ENCODE measurements around the gene CLK3.

The CLK3 gene

DNA sequence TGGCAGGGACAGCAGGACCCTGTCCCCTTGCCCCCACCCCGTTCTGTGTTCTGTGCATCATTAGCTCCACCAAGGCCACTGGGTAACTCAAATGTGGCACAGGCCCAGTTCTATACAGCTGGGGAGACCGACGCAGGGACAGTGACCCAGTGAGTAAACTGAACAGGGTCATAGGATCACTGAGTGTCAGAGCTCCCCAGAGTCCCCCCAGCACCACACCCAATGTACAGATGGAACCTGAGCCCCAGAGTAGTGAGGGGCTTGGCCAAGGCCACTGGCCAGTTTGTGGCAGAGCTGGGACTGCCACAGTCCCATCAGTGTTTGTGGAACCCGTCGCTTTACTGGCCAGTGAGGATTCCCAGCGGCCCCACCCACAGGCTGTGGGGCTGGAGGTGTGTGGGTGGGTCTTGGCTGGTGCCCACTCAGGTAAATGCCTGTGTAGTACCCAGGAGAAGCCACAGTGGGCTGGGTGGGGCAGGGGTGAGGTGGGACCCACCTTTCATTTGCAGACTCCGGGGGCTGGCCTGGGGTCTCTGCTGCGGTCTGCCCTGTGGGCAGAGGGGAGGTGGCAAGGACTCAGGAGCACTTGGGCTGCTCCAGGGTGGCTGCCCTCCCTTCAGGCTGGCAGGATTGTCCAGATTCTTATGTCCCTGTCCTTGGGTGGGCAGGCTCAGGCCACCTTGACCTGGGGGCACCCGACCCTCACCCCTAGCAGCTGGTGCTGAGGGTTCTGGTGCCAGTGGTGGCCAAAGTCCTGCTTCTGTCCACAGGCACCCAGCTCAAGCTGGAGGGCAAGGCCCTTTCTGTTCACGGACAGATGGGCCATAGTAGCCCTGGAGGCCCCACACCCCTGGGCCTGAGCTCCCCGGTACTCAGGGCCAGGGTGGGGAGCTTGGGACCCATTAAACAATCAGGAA, 11.6 kb upstream of the CLK3 start:
- no peak for DNase-seq (ENCODE audit: low read depth)

DNA sequence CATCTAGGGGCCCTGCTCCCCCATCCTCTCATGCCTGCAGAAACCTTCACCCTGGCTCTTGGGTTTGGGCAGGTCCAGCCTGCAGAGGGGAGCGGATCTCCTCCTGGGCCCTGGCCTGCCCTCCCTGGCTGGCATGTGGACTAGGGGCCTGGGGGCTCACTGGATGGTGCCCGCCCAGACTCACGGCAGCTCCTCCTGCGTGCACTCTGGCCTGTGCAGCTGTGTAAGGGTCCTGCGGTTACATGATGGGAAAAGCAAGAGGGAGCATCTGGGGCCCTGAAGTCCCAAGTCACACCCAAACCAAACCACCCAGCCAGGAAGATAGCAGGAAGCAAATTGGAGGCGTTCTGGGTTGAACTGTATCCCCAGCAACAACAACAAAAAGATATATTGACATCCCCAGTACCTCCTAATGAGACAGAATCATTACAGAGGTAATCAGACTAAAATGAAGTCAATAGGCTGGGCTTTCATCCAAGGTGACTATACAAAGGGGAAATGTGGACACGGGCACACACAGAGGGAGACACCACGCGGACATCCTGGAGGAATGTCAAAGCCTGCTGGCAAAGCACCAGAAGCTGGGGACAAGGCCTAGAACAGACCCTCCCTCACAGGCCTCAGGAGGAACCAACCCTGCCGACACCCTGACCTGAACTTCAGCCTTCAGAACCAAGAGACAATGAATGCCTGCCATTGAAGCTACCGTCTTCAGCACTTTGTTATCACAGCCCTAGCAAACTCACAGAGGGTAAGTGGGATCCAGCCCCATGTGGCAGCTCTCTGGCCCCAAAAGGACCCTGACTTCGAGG, 10.4 kb upstream of the CLK3 start:
- DNase-seq (ENCODE audit: low read depth), result no peak

DNA sequence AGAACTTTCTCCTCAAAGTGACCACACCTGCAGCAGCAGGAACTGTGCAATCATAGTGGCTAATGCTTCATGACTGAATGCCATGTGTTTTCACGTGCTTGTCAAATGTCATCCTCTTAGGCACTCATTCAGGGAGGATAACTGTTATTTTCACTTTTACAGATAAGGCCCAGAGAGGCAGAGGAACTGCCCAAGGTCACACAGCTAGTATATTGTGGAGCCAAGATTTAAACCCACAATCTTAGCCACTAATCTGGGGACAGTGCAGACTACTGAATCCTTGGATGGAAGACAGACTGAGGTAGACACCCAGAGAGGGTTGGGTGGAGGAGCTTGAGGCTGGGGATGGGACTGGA, 9.9 kb upstream of the CLK3 start:
- no peak for DNase-seq (ENCODE audit: low read depth)

DNA sequence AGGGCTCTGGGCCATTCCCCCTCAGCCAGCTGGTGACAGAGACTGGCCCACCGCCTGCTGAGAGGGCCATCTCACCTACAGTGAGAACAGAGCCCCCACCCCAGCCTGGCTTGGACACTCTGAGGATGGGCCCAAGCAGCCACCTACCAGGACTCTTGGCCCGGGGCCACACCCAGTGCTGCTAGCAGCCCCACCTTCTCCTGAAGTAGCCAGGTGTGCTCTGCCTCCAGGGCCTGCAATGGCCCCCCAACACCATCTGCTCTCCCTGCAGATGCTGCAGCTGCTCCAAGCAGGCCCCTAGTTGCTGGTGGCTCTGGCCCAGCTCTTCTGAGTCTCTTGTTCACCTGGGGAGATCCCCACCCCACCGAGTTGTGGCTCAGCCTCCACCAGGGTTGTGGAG, 6.8 kb upstream of the CLK3 start:
- no peak for DNase-seq (ENCODE audit: low read depth)

DNA sequence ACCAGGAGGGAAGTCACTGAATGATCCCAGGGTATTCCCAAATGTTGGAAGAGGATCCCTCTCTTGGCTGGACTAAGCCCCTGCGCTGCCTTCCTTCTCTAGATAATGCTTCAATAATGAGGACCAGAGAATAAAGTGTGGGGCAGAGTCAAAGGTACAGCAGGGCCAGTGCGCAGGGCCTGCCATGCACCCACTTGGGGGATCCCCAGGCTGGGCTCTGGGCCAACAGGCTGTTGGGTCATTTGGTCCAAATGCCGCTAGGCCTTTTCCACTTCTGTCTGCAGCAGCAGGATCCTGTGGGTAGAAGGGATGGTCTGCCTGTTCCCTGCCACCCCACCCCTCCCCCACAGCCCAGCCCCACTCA, 5.7 kb upstream of the CLK3 start:
- DNase-seq (ENCODE audit: low read depth), result no peak

DNA sequence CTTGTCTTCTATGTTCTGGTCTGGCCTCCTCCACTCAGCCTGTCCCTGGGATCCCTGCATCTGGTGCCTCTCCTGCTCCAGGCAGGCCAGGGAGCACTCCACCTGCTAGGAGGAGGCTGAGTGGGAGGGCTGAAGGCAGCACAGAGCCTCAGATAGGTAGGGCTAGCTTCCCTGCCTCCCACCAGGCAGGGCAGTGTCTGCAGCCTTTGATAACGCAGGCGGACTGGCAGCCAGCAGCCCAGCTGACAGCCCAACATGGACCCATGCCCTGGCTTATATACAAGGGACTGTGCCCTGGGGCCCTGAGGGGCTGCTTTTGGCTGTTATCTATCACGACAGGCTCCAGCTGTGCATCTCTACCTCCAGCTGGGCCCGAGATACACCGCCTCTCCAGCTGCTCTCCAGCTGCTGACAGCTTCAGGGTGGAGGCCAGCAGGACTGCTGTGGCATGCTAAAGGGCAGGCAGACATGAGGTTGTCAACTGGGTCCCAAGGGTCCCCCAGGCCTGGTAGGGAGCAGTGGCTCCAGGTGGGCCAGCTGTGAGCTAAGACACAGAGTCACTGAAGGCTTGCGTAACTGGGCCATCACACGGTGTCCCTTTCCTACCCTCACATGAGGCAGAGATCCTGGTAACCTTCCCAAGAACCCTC, 5.2 kb upstream of the CLK3 start:
- no peak for DNase-seq (ENCODE audit: low read depth)

DNA sequence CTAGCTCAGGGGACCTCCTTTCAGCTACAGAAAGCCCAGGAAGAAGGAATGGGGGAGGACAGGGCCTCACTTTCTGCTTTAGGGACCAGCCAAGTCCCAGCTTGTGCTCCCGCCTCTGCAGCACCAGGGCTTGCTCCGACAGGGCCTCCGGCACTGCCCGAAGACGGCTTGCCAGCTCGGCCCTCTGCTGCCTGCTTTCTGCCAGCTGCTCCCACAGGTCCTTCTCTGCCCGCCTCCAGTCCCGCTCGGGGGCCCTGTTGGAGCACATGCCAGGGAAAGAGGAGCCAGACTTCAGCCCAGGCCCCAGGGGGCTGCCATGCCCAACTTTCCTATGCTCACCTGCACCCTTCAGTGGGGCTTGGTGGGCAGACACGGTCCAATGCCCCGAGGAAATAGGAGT, 4.3 kb upstream of the CLK3 start:
- no peak for DNase-seq (ENCODE audit: low read depth)

DNA sequence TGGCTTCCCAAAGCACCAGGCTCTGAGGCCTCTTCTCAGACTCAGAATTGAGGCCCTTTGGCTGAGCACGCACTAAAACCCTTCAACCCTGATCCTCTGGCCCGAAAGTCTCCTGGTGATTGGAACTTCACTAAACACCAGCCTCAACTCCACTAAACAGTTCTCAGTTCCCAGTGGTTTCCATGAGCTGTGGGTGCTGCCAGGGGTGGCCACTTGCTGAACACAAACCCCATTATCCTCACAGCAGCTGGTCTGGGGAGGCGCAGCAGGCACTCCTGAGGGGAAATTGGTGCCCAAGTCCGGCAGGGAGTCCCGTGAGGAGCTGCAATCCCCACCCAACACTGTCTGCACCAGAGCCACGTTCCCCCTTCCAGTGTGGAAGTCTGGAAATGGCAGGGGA, 3.8 kb upstream of the CLK3 start:
- DNase-seq (ENCODE audit: low read depth), result no peak

DNA sequence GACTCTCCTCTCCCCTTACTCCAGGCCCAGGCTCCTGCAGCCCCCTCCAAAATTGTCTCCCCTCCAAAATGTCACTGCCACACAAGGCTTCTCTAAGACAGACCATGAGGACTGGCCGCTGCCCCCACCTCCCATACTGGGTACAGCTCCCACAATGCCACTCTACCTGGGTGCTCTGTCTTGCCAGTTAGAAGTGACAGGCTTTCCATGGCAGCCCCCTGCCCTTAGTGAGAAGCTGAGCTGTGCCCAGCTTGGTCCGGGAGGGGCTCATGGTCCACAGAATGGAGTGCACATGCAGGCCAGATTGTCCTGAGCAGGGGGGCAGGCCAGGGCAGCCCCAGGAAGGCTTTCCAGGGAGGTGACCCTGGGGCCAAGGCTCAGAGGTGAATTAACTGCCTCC, 3.0 kb upstream of the CLK3 start:
- DNase-seq (ENCODE audit: low read depth), result no peak

DNA sequence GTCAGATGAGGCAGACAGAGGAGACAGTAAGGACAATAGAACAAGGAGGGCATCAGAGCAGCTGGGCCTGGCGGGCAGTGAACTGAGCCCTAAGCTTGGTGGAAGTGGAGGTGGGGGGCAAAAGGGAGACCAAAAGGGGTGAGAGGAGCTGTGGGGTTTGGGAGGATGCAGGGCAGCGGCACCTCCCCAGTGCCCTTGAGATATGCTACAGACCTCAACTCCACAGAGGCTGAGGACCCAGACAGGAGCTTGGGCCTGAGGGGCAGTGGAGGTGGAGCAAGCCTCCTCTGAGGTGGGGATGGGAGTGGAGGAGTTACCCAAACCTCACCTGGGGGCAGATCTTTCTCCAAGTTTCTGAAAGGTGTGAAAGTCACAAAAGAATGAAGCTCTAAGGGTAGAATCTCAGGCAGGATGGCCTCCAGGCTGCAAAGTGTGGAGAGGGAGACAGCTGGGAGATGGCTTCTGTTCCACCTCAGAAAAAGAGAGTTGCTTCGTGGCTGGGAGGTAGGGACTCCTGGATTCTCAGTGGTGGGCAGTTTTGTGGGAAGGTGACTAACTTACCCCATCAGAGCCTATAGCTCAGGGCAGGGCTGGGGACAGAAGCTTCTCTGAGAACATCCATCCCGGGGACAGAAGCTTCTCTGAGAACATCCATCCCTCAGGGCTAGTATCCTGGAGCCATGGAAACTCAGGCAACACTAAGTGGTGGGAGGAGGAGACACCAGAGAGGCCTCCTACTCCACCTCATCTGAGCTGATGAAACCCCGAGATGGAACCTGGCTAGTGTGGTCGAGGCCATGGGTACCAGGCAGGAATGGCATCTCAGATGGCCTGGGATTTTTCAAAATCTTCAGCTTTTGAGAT, 2.3 kb upstream of the CLK3 start:
- no peak for DNase-seq (ENCODE audit: low read depth)

DNA sequence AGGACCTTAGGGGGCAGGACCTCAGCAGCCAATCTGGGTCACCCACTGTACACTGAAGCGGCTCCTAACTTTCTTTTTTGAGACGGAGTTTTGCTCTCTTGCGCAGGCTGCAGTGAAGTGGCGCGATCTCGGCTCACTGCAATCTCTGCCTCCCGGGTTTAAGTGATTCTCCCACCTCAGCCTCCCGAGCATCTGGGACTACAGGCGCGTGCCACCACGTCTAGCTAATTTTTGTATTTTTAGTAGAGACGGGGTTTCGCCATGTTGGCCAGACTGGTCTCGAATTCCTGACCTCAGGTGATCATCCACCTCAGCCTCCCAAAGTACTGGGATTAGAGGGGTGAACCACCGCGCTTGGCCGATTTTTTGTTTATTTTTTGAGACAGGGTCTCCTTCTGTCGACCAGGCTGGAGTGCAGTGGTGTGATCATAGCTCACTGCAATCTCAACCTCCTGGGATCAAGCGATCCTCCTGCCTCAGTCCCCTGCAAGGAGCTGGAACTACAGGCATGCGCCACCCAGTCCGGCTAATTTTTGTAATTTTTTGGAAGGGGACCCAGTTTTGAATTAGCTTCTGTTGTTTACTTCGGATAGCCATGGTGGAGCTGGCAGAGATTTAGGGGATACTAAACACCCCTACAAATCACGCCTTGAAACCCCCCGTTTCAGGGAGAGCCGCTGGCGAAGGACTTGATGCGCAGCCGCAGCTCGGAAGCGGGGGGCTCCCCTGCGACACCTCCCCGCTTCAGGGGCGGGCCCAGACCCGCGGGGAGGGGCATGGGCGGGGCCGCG, 1.5 kb upstream of the CLK3 start:
- DNase-seq (ENCODE audit: low read depth), result no peak

DNA sequence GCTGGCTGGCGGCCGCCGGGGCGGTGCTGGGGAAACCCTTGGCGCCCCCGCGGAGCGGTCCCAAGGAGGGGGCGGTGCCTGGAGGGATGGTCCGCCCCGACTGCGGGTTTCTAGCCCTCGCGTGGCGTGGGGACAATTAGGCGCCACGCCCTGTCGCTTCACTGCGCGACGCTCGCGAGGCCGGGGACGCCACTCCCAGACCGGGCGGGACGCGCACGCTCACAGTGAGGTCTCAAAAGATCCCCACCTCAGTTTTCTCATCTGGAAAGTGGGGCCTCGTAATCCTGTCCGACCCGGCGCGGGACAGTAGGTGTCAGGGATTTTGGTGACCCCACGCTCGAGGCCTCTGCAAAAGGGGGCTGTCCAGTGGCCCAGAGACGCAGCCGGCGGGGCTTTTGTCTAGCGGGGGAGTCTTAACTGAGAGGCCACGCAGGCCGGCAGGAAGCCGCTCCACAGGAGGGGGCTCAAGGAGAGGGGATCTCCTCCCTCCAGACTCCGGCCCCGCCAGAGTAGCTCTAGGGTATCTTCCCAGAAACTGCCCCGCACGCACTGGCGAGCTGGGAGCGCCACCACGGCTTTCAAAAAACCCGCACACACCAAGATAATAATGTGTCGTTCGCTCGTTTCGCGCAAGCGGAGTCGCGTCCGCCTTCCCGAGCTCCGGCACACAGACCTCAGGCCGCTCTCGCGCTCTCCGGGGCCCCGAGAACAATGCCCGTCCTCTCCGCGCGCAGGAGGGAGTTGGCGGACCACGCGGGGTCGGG, 710 bp upstream of the CLK3 start:
- DNase-seq (ENCODE audit: low read depth), result peak; percentile 74

DNA sequence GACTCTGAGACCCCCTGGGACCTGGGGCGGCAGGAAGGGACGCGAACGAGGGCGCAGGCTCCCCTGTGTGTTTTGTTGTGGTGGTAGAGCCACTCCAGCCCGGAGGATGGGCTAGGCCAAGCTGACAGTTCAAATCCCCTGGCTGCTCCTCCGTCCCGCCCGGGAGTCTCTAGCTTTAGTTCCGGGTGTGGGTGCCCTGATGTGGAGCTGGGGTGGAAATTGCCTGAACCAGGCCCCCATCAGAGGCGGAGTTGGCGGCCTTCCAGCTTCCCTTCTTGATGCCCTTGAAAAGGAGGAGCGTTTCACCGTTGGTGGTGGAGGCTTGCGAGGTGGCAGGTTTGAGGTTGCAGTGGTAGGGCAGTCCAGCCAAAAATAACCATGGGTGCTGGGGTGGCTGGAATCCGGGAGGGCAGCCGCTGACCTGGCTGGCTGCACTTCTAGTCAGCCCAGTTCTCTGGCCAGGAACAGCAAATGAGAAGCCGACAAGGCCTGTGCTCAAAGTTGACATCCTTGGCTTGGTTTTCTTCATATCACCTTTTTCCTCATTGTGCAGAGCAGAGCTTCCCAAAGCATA, 817 bp downstream of the CLK3 start:
- DNase-seq (ENCODE audit: low read depth), result peak; percentile 63

DNA sequence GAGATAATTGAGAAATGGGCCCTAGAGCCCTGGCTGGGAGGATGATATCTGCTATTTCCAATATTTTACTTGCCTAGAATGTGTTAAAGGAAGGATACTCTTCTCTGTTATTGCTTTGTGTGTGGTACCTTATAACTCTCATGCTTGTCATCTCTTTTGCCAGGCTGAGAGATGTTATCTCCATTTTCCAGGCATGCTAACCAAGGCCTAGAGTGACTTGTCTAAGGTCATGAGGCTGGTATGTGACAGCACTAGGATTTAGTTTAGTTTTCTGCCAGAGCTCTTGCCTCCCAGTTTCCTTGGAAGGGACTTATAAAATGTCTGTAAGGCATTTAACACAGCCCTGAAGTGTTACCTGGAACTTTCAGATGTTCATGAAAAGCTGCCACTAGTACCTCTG, 1.4 kb downstream of the CLK3 start:
- DNase-seq (ENCODE audit: low read depth), result no peak

DNA sequence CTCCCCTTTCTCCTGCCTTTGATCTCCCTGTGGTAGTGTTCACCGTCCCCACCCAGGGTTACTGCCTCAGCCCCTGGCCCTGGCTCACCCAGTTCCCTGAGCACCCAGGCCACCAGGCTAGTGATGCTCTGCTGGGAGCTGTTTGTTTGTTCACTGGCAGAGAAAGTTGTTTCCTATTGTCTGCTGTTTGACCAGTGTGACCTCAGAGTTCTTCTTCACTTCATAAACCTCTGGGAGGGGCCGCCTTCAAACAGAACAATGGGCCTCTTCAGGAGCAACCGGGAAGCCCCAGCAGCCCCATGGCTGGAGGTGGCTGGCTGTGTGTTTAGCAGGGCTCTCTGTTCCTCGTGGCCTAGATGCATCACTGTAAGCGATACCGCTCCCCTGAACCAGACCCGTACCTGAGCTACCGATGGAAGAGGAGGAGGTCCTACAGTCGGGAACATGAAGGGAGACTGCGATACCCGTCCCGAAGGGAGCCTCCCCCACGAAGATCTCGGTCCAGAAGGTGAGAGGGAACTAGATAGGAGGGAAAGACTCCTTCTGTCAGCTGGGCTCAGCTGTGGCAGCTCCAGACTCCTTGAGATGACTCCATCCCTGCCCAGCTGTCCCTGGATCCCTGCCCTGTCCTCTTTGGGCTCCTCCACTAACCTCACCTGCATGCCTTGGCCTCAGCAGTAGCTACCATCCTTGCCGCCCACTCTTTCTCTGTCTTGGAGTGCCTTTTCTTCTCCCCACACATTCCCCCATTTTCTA, 3.4 kb downstream of the CLK3 start:
- no peak for DNase-seq (ENCODE audit: low read depth)

DNA sequence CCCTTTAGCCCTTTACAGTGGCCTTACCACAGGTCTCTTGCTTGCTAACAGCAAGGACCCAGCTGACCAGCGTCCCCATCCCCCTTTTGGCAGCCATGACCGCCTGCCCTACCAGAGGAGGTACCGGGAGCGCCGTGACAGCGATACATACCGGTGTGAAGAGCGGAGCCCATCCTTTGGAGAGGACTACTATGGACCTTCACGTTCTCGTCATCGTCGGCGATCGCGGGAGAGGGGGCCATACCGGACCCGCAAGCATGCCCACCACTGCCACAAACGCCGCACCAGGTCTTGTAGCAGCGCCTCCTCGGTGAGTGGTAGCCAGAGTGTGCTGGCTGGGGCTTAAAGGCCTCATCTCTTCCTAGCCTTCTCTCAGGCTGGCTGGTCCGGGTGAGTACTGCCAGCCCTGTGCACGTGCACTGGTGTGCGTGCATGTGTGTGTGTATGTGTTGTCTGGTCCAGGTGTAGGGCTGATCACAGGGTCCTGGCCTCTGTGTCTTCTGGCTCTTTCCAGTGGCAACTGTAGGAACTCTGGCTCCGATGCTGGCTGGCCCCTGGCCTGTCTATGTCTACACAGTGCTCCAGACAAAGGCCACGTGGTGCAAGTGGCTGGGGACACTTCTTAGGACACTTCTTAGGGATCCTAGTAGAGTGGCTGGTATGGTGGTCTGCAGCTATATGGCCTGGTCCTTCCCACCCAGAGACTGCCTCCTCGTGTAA, 4.4 kb downstream of the CLK3 start:
- DNase-seq (ENCODE audit: low read depth), result no peak

DNA sequence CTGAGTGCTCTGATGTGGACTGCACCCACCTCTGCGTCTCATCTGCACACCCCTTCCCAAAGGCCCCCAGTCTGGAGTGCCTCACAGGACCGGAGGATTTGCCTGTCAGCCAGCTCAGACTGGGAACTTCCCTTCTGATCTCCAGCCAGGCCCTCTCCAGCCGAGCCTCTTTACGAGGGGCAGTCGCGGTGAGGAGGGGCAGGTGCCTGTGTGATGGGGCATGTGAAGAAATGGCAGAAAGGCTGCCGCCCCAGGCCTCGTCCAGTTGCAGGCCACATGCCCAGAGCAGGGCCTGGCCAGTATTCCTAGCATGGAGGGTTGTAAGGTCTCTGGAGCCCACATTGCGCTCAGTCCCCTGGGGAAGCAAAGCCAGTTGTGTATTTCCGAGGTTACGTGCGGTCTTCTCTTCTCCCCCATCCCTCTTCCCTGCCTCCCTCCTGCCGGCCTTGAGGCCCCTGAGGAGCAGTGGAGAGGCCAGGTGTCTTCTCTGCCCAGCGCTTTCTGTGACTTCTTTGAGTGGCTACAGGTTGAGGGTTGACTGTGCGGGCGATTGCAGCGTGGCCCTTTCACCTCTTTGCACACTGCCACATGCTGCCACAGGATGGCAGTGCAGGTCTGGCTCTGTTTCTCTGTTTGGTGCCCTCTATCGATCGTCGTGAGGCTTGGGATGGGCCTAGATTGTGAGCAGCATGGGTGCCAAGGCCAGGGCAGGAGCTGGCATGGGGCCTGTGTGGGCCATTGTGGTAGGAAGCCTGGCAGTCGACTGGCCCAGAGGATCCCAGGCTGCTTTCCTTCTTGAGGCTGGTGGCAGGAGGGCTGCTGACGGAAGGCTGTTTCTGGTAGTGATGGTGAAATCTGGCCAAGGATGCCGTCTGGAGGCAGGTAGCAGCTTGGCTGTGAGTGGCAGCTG, 5.3 kb downstream of the CLK3 start:
- peak; percentile 69 for DNase-seq (ENCODE audit: low read depth)

DNA sequence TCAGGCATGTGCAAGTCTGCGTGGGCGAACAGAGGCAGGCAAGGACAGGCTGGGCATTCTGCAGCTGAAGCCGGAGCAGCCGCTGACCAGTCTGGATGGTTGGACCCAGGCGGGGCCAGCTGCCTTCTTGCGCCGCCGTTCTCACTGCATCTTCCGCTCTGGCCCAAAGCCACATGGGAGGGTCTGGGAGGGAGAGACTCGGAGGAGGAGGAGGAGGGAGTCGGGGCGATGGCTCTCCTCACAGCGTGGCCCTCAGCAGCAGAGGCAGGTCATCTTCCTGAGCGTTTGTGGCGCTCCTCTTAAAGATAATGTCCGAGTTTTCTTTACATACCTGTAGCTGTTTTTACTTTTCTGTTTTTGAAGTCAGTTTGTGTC, 5.9 kb downstream of the CLK3 start:
- no peak for DNase-seq (ENCODE audit: low read depth)
